ENCODE data around the gene ACOT7. TPM values are rescaled to one million over a fixed set of nuclear protein-coding genes. Genes with fewer than 3 reads are reported as not detected.

Gene ACOT7
- total RNA-seq, 4 donors from 2014 or later: 21.1 to 27.7 (median 24.6) TPM

GRCh38 chr1:6424000-6424565, 30.5 kb upstream of the ACOT7 start:
- WGBS, 2 donors: 4 to 7% methylated on average over 31 to 35 of the region's 35 CpGs
- TF ChIP-seq CTCF (IDR thresholded peaks at IDR 0.05): no peak
- no peak for TF ChIP-seq POLR2A (IDR thresholded peaks at IDR 0.05)
- H3K4me3 ChIP-seq (ENCODE audit: low read depth, poor library complexity, severe bottlenecking): no peak overlapping the region
- DNase-seq (ENCODE audit: low spot score in 2 of 2): no peak
- intact Hi-C loops (cut with DNase I; ENCODE audit: low total_unique reads): no loop called here

GRCh38 chr1:6423321-6423999, 29.9 kb upstream of the ACOT7 start:
- no peak overlapping the region for H3K4me3 ChIP-seq (ENCODE audit: low read depth, poor library complexity, severe bottlenecking)
- intact Hi-C loops (cut with DNase I; ENCODE audit: low total_unique reads): no loop called here
- DNase-seq (ENCODE audit: low spot score in 2 of 2): no peak
- no peak for TF ChIP-seq CTCF (IDR thresholded peaks at IDR 0.05)
- no peak for TF ChIP-seq POLR2A (IDR thresholded peaks at IDR 0.05)
- WGBS, 2 donors: 4 to 11% methylated on average over 20 to 24 of the region's 24 CpGs

GRCh38 chr1:6421266-6421665, 27.7 kb upstream of the ACOT7 start:
- no peak overlapping the region for H3K4me3 ChIP-seq (ENCODE audit: low read depth, poor library complexity, severe bottlenecking)
- TF ChIP-seq POLR2A (IDR thresholded peaks at IDR 0.05) (no peak), CTCF (IDR thresholded peaks at IDR 0.05) (no peak)
- intact Hi-C loops (cut with DNase I; ENCODE audit: low total_unique reads): no loop called here
- no peak for DNase-seq (ENCODE audit: low spot score in 2 of 2)
- WGBS, 2 donors: 54 to 55% methylated on average over 4 of the region's 4 CpGs

- intact Hi-C loops (cut with DNase I; ENCODE audit: low total_unique reads): no loop called here
- WGBS, 2 donors: 10 to 19% methylated on average over 14 to 35 of the region's 44 CpGs
- DNase-seq (ENCODE audit: low spot score in 2 of 2): no peak
- no peak for TF ChIP-seq POLR2A (IDR thresholded peaks at IDR 0.05)
- TF ChIP-seq CTCF (IDR thresholded peaks at IDR 0.05): no peak
- no peak overlapping the region for H3K4me3 ChIP-seq (ENCODE audit: low read depth, poor library complexity, severe bottlenecking)
Observed at GRCh38 chr1:6420454-6421042, 27.0 kb upstream of the ACOT7 start.

GRCh38 chr1:6419804-6420453, 26.4 kb upstream of the ACOT7 start, which contains the start of gene HES2:
TSS of gene HES2 (minus strand) at chr1:6419919. CDS start at chr1:6419820, 99 bp downstream.
- DNase-seq (ENCODE audit: low spot score in 2 of 2): no peak
- intact Hi-C loops (cut with DNase I; ENCODE audit: low total_unique reads): no loop called here
- H3K4me3 ChIP-seq (ENCODE audit: low read depth, poor library complexity, severe bottlenecking): peak within 1 kb of the TSS; percentile 27
- WGBS, 2 donors: 0 to 4% methylated on average over 6 to 31 of the region's 62 CpGs
- TF ChIP-seq CTCF (IDR thresholded peaks at IDR 0.05) (no peak), POLR2A (IDR thresholded peaks at IDR 0.05) (no peak)

All from lower leg skin (tissue), 4 donors.